Mesenchymal stem cell (in vitro differentiated cells and primary cell): ENCODE measurements around the gene MAP3K20.

Experiments
- DNase-seq: peaks from one replicate; pipeline ENCODE4 v3.0.0-alpha.2; 2013
- H2AFZ ChIP-seq: one replicate; pipeline ENCODE4 v1.6.1; 2013; ENCODE audit warnings: low read depth, mild to moderate bottlenecking, control low read depth, inconsistent platforms, low read length, moderate library complexity
- H2AK5ac ChIP-seq: 2 replicates; pipeline ENCODE4 v1.6.1; 2013; ENCODE audit warnings: low read length, moderate library complexity, mild to moderate bottlenecking, inconsistent platforms; ENCODE audit not compliant: severe bottlenecking
- H2BK120ac ChIP-seq: one replicate; pipeline ENCODE4 v1.6.1; 2013; ENCODE audit warnings: low read depth, mild to moderate bottlenecking, inconsistent platforms, low read length, moderate library complexity
- H2BK12ac ChIP-seq, 2 experiments: one replicate each; pipeline ENCODE4 v1.6.1; 2013; ENCODE audit warnings: inconsistent platforms in 2 of 2, low read length in 2 of 2, mild to moderate bottlenecking in 2 of 2, moderate library complexity in 2 of 2, control low read depth in 1 of 2
- H2BK15ac ChIP-seq: one replicate; pipeline ENCODE4 v1.6.1; 2013; ENCODE audit warnings: mild to moderate bottlenecking, low read depth, inconsistent platforms; ENCODE audit not compliant: poor library complexity, severe bottlenecking
- H2BK5ac ChIP-seq: 2 replicates; pipeline ENCODE4 v1.6.1; 2013; ENCODE audit warnings: low read depth, mild to moderate bottlenecking, low read length, control low read depth, inconsistent platforms; ENCODE audit not compliant: poor library complexity, severe bottlenecking
- H3K14ac ChIP-seq, 2 experiments: one replicate each; pipeline ENCODE4 v1.6.1; 2013; ENCODE audit warnings: inconsistent platforms in 2 of 2, low read length in 2 of 2, control low read depth in 1 of 2, mild to moderate bottlenecking in 1 of 2, moderate library complexity in 1 of 2
- H3K18ac ChIP-seq, 2 experiments: one replicate each; pipeline ENCODE4 v1.6.1; 2013; ENCODE audit warnings: inconsistent platforms in 2 of 2, low read length in 2 of 2, control low read depth in 1 of 2, low read depth in 1 of 2, mild to moderate bottlenecking in 1 of 2
- H3K23ac ChIP-seq, 2 experiments: one replicate each; pipeline ENCODE4 v1.6.1; 2013; ENCODE audit warnings: inconsistent platforms in 2 of 2, low read length in 2 of 2, mild to moderate bottlenecking in 2 of 2, moderate library complexity in 2 of 2, control low read depth in 1 of 2
- H3K27ac ChIP-seq: 2 replicates; pipeline ENCODE4 v1.5.1; 2013; ENCODE audit warnings: mild to moderate bottlenecking, moderate library complexity, low read length, control low read depth, inconsistent platforms; ENCODE audit not compliant: poor library complexity, severe bottlenecking
- H3K27me3 ChIP-seq, 2 experiments: 2 replicates each; pipeline versions ENCODE4 v1.6.1 to v1.7.0; 2013; ENCODE audit warnings: low read length in 2 of 2, mild to moderate bottlenecking in 2 of 2, moderate library complexity in 2 of 2, control low read depth in 1 of 2, inconsistent platforms in 1 of 2; ENCODE audit not compliant: control insufficient read depth in 1 of 2, insufficient read depth in 1 of 2
- H3K36me3 ChIP-seq, 2 experiments: 2 replicates each; pipeline versions ENCODE4 v1.6.1 to v1.7.0; 2013; ENCODE audit warnings: low read length in 2 of 2, control low read depth in 1 of 2, inconsistent platforms in 1 of 2, low read depth in 1 of 2, mild to moderate bottlenecking in 1 of 2; ENCODE audit not compliant: insufficient read depth in 2 of 2, control insufficient read depth in 1 of 2
- H3K4ac ChIP-seq, 2 experiments: one replicate each; pipeline ENCODE4 v1.6.1; 2013; ENCODE audit warnings: inconsistent platforms in 2 of 2, low read length in 2 of 2, mild to moderate bottlenecking in 2 of 2, moderate library complexity in 2 of 2, control low read depth in 1 of 2, low read depth in 1 of 2
- H3K4me1 ChIP-seq: 2 replicates; pipeline ENCODE4 v1.6.1; 2013; ENCODE audit warnings: low read depth, low read length, control low read depth; ENCODE audit not compliant: control insufficient read depth, insufficient read depth
- H3K4me2 ChIP-seq: 2 replicates; pipeline ENCODE4 v1.6.1; 2013; ENCODE audit warnings: low read length, mild to moderate bottlenecking, inconsistent platforms; ENCODE audit not compliant: poor library complexity, severe bottlenecking
- H3K4me3 ChIP-seq, 2 experiments: 2 replicates each; pipeline versions ENCODE4 v1.5.1 to v1.7.0; 2013; ENCODE audit warnings: low read length in 2 of 2, mild to moderate bottlenecking in 2 of 2, control low read depth in 1 of 2, low read depth in 1 of 2; ENCODE audit not compliant: insufficient read depth in 1 of 2
- H3K79me1 ChIP-seq: replicated peaks from 2 replicates; pipeline ENCODE4 v1.6.1; 2013; ENCODE audit warnings: mild to moderate bottlenecking, control low read depth, low read length, inconsistent platforms; ENCODE audit not compliant: poor library complexity, severe bottlenecking
- H3K9ac ChIP-seq: 2 replicates; pipeline ENCODE4 v1.7.0; 2013; ENCODE audit warnings: mild to moderate bottlenecking, low read length, moderate library complexity
- H3K9me3 ChIP-seq: 2 replicates; pipeline ENCODE4 v1.7.0; 2013; ENCODE audit warnings: mild to moderate bottlenecking, low read length; ENCODE audit not compliant: control insufficient read depth
- H4K8ac ChIP-seq: one replicate; pipeline ENCODE4 v1.6.1; 2013; ENCODE audit warnings: inconsistent platforms, mild to moderate bottlenecking, low read length, moderate library complexity
- H4K91ac ChIP-seq: one replicate; pipeline ENCODE4 v1.6.1; 2013; ENCODE audit warnings: mild to moderate bottlenecking, low read length, inconsistent platforms
- WGBS: methylation state at CpG from one replicate; pipeline ENCODE4 v1.1.7; 2013; ENCODE audit warnings: mixed read lengths; 5-methylcytosine and 5-hydroxymethylcytosine counted together

Gene MAP3K20

DNA sequence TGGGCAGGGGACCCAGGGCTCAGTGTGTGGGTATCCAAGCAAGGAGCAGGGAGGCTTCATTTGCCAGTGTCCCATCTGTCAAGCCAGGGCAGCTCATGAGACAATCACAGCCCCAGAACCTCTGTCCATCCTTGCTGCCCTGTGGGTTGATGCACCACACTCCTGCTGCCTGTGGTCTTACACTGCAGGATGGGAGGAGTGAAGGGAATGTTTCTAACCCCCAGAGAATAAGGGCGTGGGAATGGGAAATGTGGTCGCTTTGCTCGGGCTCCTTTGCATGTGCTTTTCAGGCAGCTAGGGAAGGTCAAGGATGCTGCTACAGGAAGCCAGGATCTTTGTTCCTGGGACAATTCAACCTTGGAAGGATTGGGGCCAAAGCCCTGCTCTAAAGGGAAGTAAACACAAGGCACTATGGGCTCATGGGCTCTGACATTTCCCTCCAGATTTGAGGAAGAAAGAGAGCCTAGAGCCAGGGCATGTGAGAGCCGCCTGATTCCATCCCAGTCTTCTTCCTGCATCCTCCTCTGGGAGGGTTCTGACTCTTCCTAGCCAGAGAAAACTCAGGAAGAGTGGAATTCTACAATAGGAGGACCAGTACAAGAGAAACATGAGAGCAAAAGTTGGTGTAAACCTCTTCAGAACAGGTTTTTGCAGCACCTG lies 18.8 kb upstream of the MAP3K20 start:
- Histone ChIP-seq H2AK5ac (peak overlapping the region; percentile 40), H3K4me2 (no peak overlapping the region), H3K27me3 (no peaks in the 10 kb centered on the region), H4K91ac (no peak overlapping the region), H3K27ac (no peak overlapping the region), H4K8ac (no peak overlapping the region), H2BK12ac (peak overlapping the region; percentile 14 to 74), H3K4me1 (peaks cover 4% of the 10 kb centered on the region), H3K4ac (no peak overlapping the region), H3K79me1 (no peaks in the 10 kb centered on the region), H3K18ac (no peak overlapping the region), H3K36me3 (no peaks in the 10 kb centered on the region), H2BK120ac (no peak overlapping the region), H3K14ac (no peak overlapping the region), H3K9ac (no peak overlapping the region), H3K9me3 (no peaks in the 10 kb centered on the region), H3K23ac (no peak overlapping the region), H3K4me3 (no peak overlapping the region), H2AFZ (no peak overlapping the region), H2BK5ac (no peak overlapping the region), H2BK15ac (no peak overlapping the region)
- no peak for DNase-seq
- WGBS: 74% methylated on average over 3 of the region's 4 CpGs

DNA sequence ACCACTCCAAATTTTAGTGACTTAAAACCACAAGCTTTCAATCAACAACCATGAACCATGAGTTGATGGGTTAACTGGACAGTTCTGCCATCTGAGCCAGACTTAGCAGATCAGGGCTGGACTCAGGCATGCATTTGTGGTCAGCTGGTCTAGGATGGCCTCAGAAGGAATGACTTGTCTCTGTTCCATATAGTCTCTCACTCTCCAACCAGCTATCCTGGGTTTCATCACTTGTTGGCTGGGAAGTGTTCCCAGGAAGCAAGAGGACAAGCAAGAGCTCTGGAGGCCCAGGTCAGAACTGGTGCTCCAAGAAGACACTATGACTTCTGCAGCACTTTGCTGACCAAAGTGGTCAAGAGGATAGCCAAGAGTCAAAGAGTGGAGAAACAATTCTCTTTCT lies 17.5 kb upstream of the MAP3K20 start:
- H2AFZ ChIP-seq: no peak overlapping the region
- H3K27me3 ChIP-seq: no peaks in the 10 kb centered on the region
- H2BK15ac ChIP-seq: no peak overlapping the region
- H3K18ac ChIP-seq: no peak overlapping the region
- no peaks in the 10 kb centered on the region for H3K79me1 ChIP-seq
- H3K9me3 ChIP-seq: no peaks in the 10 kb centered on the region
- H4K91ac ChIP-seq: no peak overlapping the region
- no peak for DNase-seq
- no peak overlapping the region for H3K4me2 ChIP-seq
- H3K27ac ChIP-seq: no peak overlapping the region
- no peak overlapping the region for H2AK5ac ChIP-seq
- no peak overlapping the region for H3K14ac ChIP-seq
- no peak overlapping the region for H4K8ac ChIP-seq
- H2BK12ac ChIP-seq: no peak overlapping the region
- H3K4me1 ChIP-seq: peaks cover 4% of the 10 kb centered on the region
- no peak overlapping the region for H3K9ac ChIP-seq
- H3K36me3 ChIP-seq: no peaks in the 10 kb centered on the region
- H2BK5ac ChIP-seq: no peak overlapping the region
- H3K23ac ChIP-seq: no peak overlapping the region
- H3K4me3 ChIP-seq: no peak overlapping the region
- no peak overlapping the region for H3K4ac ChIP-seq
- H2BK120ac ChIP-seq: no peak overlapping the region

DNA sequence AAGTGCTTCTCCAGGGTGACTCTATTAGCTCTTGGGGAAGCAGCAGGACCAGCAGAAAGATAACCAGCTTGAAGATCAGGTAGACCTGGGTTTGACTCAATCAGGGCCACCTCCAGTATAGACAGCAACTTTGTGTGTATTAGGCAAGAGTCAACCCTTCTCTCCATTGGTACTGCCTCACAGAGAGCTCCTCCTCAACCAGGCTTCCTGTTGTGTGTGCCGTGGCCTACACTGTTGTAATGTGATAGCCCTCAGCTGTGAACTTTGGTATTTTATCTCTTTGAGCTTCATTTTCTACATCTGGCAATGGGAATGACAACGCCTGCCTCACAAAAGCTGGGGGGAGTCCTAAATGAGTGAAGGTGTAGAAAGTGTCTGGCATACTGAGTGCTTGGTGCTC lies 17.0 kb upstream of the MAP3K20 start:
- H3K4me1 ChIP-seq: peaks cover 4% of the 10 kb centered on the region
- no peak overlapping the region for H4K8ac ChIP-seq
- no peak overlapping the region for H2AK5ac ChIP-seq
- H3K4ac ChIP-seq: no peak overlapping the region
- no peak overlapping the region for H2AFZ ChIP-seq
- H3K23ac ChIP-seq: no peak overlapping the region
- no peak overlapping the region for H2BK5ac ChIP-seq
- H3K18ac ChIP-seq: no peak overlapping the region
- no peak overlapping the region for H2BK120ac ChIP-seq
- H3K9me3 ChIP-seq: no peaks in the 10 kb centered on the region
- no peak overlapping the region for H4K91ac ChIP-seq
- no peak for DNase-seq
- no peaks in the 10 kb centered on the region for H3K79me1 ChIP-seq
- H2BK15ac ChIP-seq: no peak overlapping the region
- H2BK12ac ChIP-seq: no peak overlapping the region
- H3K14ac ChIP-seq: no peak overlapping the region
- 97% methylated on average over 2 of the region's 2 CpGs for WGBS
- no peak overlapping the region for H3K9ac ChIP-seq
- H3K36me3 ChIP-seq: no peaks in the 10 kb centered on the region
- H3K4me2 ChIP-seq: no peak overlapping the region
- H3K4me3 ChIP-seq: no peak overlapping the region
- H3K27ac ChIP-seq: no peak overlapping the region
- no peaks in the 10 kb centered on the region for H3K27me3 ChIP-seq

DNA sequence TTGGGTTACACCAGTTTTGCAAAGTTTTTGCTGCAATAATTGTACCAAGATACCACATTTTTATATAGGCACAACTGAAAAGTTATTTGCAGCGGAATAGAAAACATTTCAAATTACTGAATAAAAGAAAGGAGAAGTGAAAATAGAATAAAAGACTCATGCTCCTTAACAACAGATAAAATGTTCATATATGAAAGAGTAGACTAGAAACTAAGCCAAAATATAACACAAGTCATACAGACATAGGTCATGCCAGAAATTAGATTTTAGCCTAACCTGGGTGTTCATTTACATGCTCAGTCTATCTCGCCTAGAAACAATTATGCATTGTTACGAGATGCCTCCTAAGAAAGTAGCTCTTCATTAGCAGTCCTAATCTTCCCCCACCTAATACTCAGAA lies 16.4 kb upstream of the MAP3K20 start:
- 100% methylated on average over 2 of the region's 3 CpGs for WGBS
- no peak overlapping the region for H2BK12ac ChIP-seq
- H3K9me3 ChIP-seq: no peaks in the 10 kb centered on the region
- H3K36me3 ChIP-seq: no peaks in the 10 kb centered on the region
- H3K27ac ChIP-seq: no peak overlapping the region
- no peak overlapping the region for H3K4ac ChIP-seq
- H3K27me3 ChIP-seq: no peaks in the 10 kb centered on the region
- no peak overlapping the region for H2BK15ac ChIP-seq
- H3K9ac ChIP-seq: no peak overlapping the region
- no peak overlapping the region for H2BK5ac ChIP-seq
- H3K14ac ChIP-seq: no peak overlapping the region
- H2AFZ ChIP-seq: no peak overlapping the region
- no peak overlapping the region for H2BK120ac ChIP-seq
- peaks cover 4% of the 10 kb centered on the region for H3K4me1 ChIP-seq
- H3K4me2 ChIP-seq: no peak overlapping the region
- no peak overlapping the region for H3K23ac ChIP-seq
- no peak for DNase-seq
- H4K8ac ChIP-seq: no peak overlapping the region
- no peak overlapping the region for H3K4me3 ChIP-seq
- no peak overlapping the region for H2AK5ac ChIP-seq
- no peak overlapping the region for H3K18ac ChIP-seq
- H4K91ac ChIP-seq: no peak overlapping the region
- H3K79me1 ChIP-seq: no peaks in the 10 kb centered on the region
